Effector memory CD4-positive, alpha-beta T cell (primary cell): Measurements from ENCODE around the gene KIAA1958.
"Not testable (repeated sequence)": the region's sequence is repeated elsewhere in the genome, so short reads cannot be mapped to it uniquely, and the experiment has no call there.

Source experiments
- DNase-seq, 3 donors: peaks; one replicate each; pipeline ENCODE4 v3.0.0-alpha.2; 2020
- H3K27ac ChIP-seq: 2 replicates; pipeline ENCODE4 v1.7.0; 2013; ENCODE audit warnings: mild to moderate bottlenecking, low read length, moderate library complexity; ENCODE audit not compliant: insufficient read depth, poor library complexity, severe bottlenecking
- H3K27me3 ChIP-seq: replicated peaks from 2 replicates; pipeline ENCODE4 v1.7.0; 2013; ENCODE audit warnings: mild to moderate bottlenecking, low read length; ENCODE audit not compliant: insufficient read depth, control insufficient read depth, poor library complexity, severe bottlenecking
- H3K36me3 ChIP-seq: 2 replicates; pipeline ENCODE4 v1.7.0; 2013; ENCODE audit warnings: mild to moderate bottlenecking, low read length, moderate library complexity; ENCODE audit not compliant: control insufficient read depth, insufficient read depth
- H3K4me1 ChIP-seq: 2 replicates; pipeline ENCODE4 v1.7.0; 2013; ENCODE audit warnings: low read length, mild to moderate bottlenecking; ENCODE audit not compliant: control insufficient read depth, insufficient read depth, poor library complexity, severe bottlenecking
- H3K4me3 ChIP-seq: 2 replicates; pipeline ENCODE4 v1.7.0; 2013; ENCODE audit warnings: low read length, low read depth, mild to moderate bottlenecking; ENCODE audit not compliant: insufficient read depth, poor library complexity, severe bottlenecking
- H3K9me3 ChIP-seq: 2 replicates; pipeline ENCODE4 v1.7.0; 2013; ENCODE audit warnings: mild to moderate bottlenecking, low read length, moderate library complexity; ENCODE audit not compliant: control insufficient read depth

Gene KIAA1958

DNA sequence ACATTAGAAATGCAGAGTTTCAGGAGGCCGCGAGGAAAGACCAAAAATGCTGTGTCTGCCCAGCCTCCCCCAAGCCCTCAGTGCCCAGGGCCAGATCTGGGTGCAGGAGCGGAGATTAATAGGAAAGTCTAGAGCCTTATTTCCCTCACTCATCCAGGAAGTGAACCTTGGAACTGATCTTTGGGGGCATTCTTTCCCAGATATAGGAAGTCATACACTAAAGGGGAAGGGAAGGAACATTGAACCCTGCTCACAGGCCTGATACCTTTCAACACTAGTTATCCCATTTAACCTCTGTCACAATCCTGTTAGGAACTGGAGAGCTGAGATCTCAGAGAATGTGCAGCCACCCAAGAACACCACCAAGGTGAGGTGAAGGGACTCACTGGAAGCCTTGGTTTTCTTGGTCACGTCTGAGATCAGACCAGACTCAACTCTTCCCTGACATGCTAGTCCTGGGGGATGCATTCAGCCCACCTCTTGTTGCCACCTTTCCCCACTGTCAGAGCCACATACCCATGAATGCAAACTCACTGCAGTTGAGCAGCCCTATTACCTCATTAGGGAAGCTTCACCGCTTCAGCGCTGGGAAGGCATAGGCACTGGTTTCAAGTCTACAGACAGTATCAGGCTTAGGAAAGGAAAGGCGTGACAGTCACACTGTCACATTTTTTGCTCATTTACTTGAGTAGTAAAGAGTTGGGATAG lies 95.0 kb downstream of the KIAA1958 start:
- H3K4me3 ChIP-seq = no peak overlapping the region
- no peaks in the 10 kb centered on the region for H3K4me1 ChIP-seq
- H3K27me3 ChIP-seq = no peaks in the 10 kb centered on the region
- DNase-seq = no peak
- H3K27ac ChIP-seq = no peak overlapping the region
- no peaks in the 10 kb centered on the region for H3K36me3 ChIP-seq
- H3K9me3 ChIP-seq = no peaks in the 10 kb centered on the region

DNA sequence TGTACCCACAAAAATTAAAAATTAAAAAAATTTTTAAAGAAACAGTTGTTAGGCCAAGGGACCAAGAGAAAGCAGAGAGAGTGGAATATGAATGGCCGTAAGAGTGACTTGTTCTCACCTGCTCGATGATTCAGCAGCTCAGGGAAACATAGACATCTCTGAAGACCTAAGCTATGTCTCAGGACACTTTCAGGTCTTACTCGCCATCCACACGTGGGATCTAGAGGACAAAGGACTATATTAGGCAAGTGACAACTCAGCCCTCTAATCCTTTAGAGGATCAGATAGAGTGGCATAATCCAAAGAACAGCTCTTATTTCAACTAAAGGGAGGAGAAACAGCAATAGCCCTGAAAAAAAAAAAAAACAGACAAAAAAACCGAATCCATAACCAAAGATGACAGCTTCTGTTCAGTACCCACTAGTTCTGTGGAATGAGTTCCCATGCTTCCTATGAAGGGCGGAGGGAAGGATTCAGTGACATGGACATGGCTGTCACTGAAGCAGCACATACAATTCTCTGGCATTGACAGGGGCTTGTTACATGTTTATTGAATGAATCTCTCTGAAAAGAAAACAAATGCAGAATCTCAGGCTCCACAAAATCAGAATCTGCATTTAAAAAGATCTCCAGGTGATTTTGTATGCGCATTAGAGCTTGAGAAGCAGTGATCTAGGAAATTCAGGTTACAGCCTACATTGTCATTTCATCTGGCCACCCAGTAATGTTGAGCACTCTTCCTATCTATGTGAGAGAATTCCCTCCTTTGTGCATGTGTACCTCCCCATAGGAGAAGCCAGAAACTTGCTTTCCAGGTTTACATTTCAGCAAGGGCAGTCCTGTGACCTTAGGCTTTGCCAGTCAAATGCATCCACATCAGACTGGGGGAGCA lies 96.0 kb downstream of the KIAA1958 start:
- Histone ChIP-seq H3K36me3 (no peaks in the 10 kb centered on the region), H3K4me1 (no peaks in the 10 kb centered on the region), H3K27me3 (no peaks in the 10 kb centered on the region), H3K9me3 (no peaks in the 10 kb centered on the region), H3K4me3 (no peak overlapping the region), H3K27ac (no peak overlapping the region)
- no peak for DNase-seq

DNA sequence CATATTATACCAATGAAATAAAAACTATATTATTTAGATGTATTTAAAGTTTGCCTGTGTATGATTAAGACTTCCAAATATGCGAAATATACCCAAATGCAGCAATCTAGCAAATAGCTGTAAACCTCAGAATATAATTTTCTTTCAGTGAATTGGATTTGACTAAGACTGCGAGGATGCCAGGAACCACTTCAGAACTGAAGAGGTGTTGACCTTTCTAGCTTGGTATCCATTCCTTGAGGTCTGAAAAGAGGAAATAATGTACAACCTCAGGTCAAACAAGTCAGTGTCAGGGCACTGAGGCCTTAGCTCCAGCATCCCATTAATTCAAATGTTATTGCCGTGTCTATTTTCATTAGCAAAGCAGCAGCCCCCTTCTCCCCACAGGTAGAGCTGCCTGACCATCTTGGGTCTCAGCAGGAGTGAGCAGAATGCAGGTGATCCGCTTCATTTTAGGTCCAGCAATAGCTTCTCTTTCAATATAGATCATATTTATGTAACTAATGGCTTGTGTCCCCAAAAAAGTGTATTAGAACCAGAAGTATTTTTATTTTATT lies 100.0 kb downstream of the KIAA1958 start:
- Histone ChIP-seq H3K4me1 (no peaks in the 10 kb centered on the region), H3K36me3 (no peaks in the 10 kb centered on the region), H3K9me3 (no peaks in the 10 kb centered on the region), H3K4me3 (no peak overlapping the region), H3K27me3 (no peaks in the 10 kb centered on the region), H3K27ac (no peak overlapping the region)
- no peak for DNase-seq

DNA sequence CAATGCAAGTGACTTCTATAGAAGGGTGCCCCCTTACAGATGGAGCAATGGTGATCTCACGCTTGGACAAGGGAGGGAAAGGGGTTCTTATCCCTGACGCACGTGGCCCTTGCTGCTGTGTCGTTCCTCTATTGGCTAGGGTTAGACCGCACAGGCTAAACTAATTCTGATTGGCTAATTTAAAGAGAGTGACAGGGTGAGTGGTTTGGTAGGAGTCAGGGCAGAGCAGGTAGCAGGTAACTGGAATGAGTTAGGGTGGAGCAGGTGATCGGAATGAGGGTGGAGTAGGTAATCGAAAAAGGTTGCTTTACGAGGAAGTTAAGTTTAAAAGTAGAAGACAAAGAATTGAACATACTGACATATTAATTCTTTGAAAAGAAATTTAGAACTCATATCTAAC lies 105.2 kb downstream of the KIAA1958 start:
- H3K27ac ChIP-seq, H3K4me3 ChIP-seq, H3K27me3 ChIP-seq, H3K4me1 ChIP-seq, DNase-seq, H3K36me3 ChIP-seq, H3K9me3 ChIP-seq: not testable (repeated sequence)

DNA sequence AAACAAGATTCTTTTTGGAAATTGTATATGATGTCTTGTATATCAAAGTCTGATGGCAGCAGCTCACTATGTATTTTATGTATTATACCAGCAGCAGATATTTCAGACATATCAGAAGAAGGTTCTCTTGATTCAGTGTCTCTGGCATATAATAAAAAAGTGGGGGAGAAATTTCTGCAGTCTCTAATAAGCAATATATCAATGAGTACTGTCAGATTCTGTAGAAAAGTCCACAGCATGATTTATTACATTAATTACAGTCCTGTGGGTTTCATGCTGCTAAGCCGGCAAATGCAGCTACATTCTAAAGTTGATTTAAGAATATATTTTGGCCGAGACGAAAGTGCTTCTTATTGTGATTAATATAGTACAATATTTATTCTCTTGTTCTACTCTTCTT lies 113.1 kb downstream of the KIAA1958 start:
- Histone ChIP-seq H3K27me3 (no peaks in the 10 kb centered on the region), H3K4me3 (no peak overlapping the region), H3K36me3 (no peaks in the 10 kb centered on the region), H3K9me3 (no peaks in the 10 kb centered on the region), H3K27ac (no peak overlapping the region), H3K4me1 (no peaks in the 10 kb centered on the region)
- DNase-seq = no peak

DNA sequence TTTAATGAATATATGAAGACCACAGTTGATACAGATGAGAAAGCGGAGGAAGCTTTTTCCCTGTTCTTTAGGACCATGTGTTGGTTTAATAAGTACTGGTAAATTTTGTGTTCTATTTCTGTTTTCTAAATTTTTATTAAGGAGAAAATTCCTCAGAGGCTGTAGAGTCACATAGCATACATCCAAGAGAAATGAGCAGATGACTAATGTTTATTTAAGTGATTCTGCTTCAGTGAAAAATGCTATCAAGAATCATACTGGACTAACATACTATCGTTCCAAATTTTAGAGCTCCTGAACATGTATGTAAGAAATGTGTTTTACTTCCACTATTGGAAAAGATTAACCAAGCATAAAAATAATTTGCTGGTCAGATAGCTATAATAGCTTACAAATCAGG lies 115.0 kb downstream of the KIAA1958 start:
- no peak overlapping the region for H3K27ac ChIP-seq

DNA sequence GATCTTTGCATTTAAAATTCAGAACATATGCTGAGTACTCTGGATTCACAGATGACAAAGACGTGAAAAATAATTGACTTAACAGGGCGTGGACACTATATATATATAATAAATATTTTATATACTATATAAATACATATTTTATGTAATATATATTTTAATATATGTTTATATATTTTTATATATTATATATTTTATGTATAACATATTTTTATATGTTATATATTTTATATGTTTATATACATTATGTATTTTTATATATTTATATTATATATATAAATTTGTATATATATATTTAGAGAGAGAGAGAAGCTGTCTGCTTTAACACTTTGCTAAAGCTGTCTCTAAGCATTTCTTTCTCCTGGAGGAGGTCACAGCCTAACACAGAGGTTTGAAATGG lies 118.2 kb downstream of the KIAA1958 start:
- no peak for DNase-seq
- no peaks in the 10 kb centered on the region for H3K4me1 ChIP-seq
- no peak overlapping the region for H3K27ac ChIP-seq
- H3K9me3 ChIP-seq = no peaks in the 10 kb centered on the region
- H3K36me3 ChIP-seq = no peaks in the 10 kb centered on the region
- no peaks in the 10 kb centered on the region for H3K27me3 ChIP-seq
- no peak overlapping the region for H3K4me3 ChIP-seq

More for the DNA sequence above, 115.0 kb downstream of the KIAA1958 start:
- Histone ChIP-seq H3K4me1 (no peaks in the 10 kb centered on the region), H3K4me3 (no peak overlapping the region), H3K27me3 (no peaks in the 10 kb centered on the region), H3K9me3 (no peaks in the 10 kb centered on the region), H3K36me3 (no peaks in the 10 kb centered on the region)
- DNase-seq = no peak

DNA sequence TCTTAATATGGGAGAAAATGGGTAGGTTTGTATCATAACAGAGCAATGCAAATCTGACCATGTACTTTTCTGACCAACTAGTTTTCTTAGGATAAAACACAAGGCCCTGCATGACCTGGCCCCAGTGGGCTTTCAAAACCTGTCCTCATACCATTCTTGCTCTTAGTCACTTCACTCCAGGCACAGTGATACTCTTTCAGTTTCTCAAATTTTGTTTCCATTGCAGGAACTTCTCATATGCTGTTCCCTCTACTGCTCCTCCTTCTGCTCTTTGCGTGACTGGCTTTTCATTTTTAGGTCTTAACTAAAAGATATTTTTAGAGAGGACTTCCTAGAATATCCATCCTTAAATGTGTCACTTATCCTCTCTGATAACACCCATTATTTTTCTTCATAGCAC lies 118.9 kb downstream of the KIAA1958 start:
- H3K9me3 ChIP-seq = no peaks in the 10 kb centered on the region
- H3K36me3 ChIP-seq = no peaks in the 10 kb centered on the region
- no peak for DNase-seq
- no peak overlapping the region for H3K27ac ChIP-seq
- no peak overlapping the region for H3K4me3 ChIP-seq
- no peaks in the 10 kb centered on the region for H3K27me3 ChIP-seq
- no peaks in the 10 kb centered on the region for H3K4me1 ChIP-seq

DNA sequence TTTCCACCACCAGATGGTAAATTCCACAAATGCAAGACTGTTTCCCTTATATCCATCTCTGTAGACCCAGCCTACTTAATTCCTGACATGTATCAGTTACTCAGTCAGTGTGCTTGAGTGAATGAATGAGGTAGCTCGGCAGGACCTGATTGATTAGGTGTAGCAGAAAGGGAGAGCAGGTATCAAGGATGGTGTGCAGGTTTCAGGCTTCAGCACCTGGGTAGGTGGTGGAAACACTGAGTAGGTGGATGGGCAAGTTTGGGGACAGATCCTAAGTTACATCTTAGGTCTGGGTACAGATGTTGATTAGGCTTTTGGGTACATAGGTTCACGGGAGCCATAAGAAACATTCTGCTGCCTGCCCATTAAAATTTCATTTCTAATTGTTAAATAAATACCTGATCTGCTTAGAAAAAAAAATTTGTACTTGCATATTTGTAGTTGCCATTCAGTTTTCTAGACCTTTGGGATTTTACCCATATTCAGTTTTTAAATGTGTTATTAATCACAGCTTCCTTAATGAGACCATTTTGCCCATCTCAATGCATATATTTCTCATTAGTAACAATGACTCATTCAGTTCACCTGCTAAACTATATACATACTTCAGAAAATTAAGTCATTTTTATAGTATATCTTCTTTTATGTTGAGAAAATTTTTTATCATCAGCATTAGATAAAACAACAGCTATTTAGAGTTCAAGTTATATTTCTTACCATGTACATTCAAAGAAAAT lies 119.5 kb downstream of the KIAA1958 start:
- no peaks in the 10 kb centered on the region for H3K4me1 ChIP-seq
- no peak for DNase-seq
- no peak overlapping the region for H3K4me3 ChIP-seq
- no peaks in the 10 kb centered on the region for H3K27me3 ChIP-seq
- no peaks in the 10 kb centered on the region for H3K36me3 ChIP-seq
- H3K9me3 ChIP-seq = no peaks in the 10 kb centered on the region
- H3K27ac ChIP-seq = no peak overlapping the region
